Stimulated activated naive CD4-positive, alpha-beta T cell (primary cell): Measurements from ENCODE around the gene AMIGO2.
"Not testable (repeated sequence)": the region's sequence is repeated elsewhere in the genome, so short reads cannot be mapped to it uniquely, and the experiment has no call there.

ENCODE experiments used
- DNase-seq, 6 experiments: peaks; one replicate each; lab custom pipeline; 2025; lab: John Stamatoyannopoulos, UW

AMIGO2 gene

GRCh38 chr12:47079468-47079980, at the start of gene AMIGO2, which contains the start of gene PCED1B:
Gene AMIGO2 (minus strand): TSS chr12:47079959. CDS start chr12:47079002, 957 bp downstream.
Gene PCED1B (plus strand): TSS chr12:47079621. CDS start chr12:47235064, 155,443 bp downstream.
- DNase-seq, result peak; percentile 16 to 65 (median 44)

GRCh38 chr12:47126246-47126645, 46.5 kb upstream of the AMIGO2 start:
- DNase-seq, result no peak

GRCh38 chr12:47124451-47124850, 44.7 kb upstream of the AMIGO2 start:
- DNase-seq, result no peak

- DNase-seq, result no peak
Measured at GRCh38 chr12:47123730-47124129, 44.0 kb upstream of the AMIGO2 start.

GRCh38 chr12:47122602-47123001, 42.8 kb upstream of the AMIGO2 start:
- no peak for DNase-seq

GRCh38 chr12:47121146-47121545, 41.4 kb upstream of the AMIGO2 start:
- no peak for DNase-seq

GRCh38 chr12:47120736-47121135, 41.0 kb upstream of the AMIGO2 start:
- no peak for DNase-seq

- DNase-seq, result not testable (repeated sequence)
Measured at GRCh38 chr12:47117305-47117704, 37.5 kb upstream of the AMIGO2 start.

GRCh38 chr12:47114481-47114892, 34.7 kb upstream of the AMIGO2 start:
- no peak for DNase-seq

GRCh38 chr12:47112679-47113078, 32.9 kb upstream of the AMIGO2 start:
- no peak for DNase-seq

GRCh38 chr12:47111854-47112253, 32.1 kb upstream of the AMIGO2 start:
- DNase-seq, result no peak

- no peak for DNase-seq
Measured at GRCh38 chr12:47111392-47111778, 31.6 kb upstream of the AMIGO2 start.

- no peak for DNase-seq
Measured at GRCh38 chr12:47110718-47111391, 31.1 kb upstream of the AMIGO2 start.

- no peak for DNase-seq
Measured at GRCh38 chr12:47110011-47110541, 30.3 kb upstream of the AMIGO2 start.

- no peak for DNase-seq
Measured at GRCh38 chr12:47107926-47108325, 28.2 kb upstream of the AMIGO2 start.

- DNase-seq, result no peak
Measured at GRCh38 chr12:47107446-47107845, 27.7 kb upstream of the AMIGO2 start.

GRCh38 chr12:47105914-47106674, 26.3 kb upstream of the AMIGO2 start:
- no peak for DNase-seq

- DNase-seq, result no peak
Measured at GRCh38 chr12:47102845-47103651, 23.3 kb upstream of the AMIGO2 start.

GRCh38 chr12:47102406-47102805, 22.6 kb upstream of the AMIGO2 start:
- DNase-seq, result no peak

GRCh38 chr12:47100160-47100559, 20.4 kb upstream of the AMIGO2 start:
- DNase-seq, result no peak

- no peak for DNase-seq
Measured at GRCh38 chr12:47099610-47100009, 19.9 kb upstream of the AMIGO2 start.

GRCh38 chr12:47098099-47098498, 18.3 kb upstream of the AMIGO2 start:
- DNase-seq, result no peak
